Ascending aorta (tissue), 2 donors: Measurements from ENCODE around the gene ZNF746. TPM values are rescaled to one million over a fixed set of nuclear protein-coding genes. Genes with fewer than 3 reads are reported as not detected.

Experiments
- DNase-seq, 2 donors: peaks; one replicate each; pipeline ENCODE4 v3.0.0-alpha.2; 2019; ENCODE audit warnings: low spot score in 2 of 2
- H3K27ac ChIP-seq, 2 donors: fragments of 200-600 bp; sonication (generic); one replicate each; pipeline ENCODE4 v1.5.1; 2016 to 2017; ENCODE audit warnings: mild to moderate bottlenecking in 1 of 2
- H3K27me3 ChIP-seq: fragments of 200-600 bp; sonication (generic); one replicate; pipeline ENCODE4 v1.5.1; 2017
- H3K36me3 ChIP-seq, 2 donors: fragments of 200-600 bp; sonication (generic); one replicate each; pipeline ENCODE4 v1.5.1; 2016
- H3K4me1 ChIP-seq, 2 donors: fragments of 200-600 bp; sonication (generic); one replicate each; pipeline ENCODE4 v1.5.1; 2016 to 2017; ENCODE audit warnings: mild to moderate bottlenecking in 1 of 2
- H3K4me3 ChIP-seq, 2 donors: fragments of 200-600 bp; sonication (generic); one replicate each; pipeline ENCODE4 v1.5.1; 2016 to 2017; ENCODE audit warnings: mild to moderate bottlenecking in 1 of 2
- H3K9me3 ChIP-seq, 2 donors: fragments of 200-600 bp; sonication (generic); one replicate each; pipeline ENCODE4 v1.5.1; 2016
- intact Hi-C: fragments of 100-400 bp; cut with DNase I; formaldehyde crosslinking; loops from one replicate; pipeline ENCODE4 v1.15.1; 2023
- total RNA-seq: library from RNA; depleted of rRNA; stranded (reverse); fragments of >200 nt; gene quantifications from one replicate; pipeline ENCODE4 v1.1.0, GENCODE V29; 2016
- TF ChIP-seq, protein P1 (sequence below), 3 experiments: fragments of 200-600 bp in 2 of 3; fragments of 450-650 bp in 1 of 3; sonication (generic) in 2 of 3; IDR thresholded peaks; one replicate each; pipeline ENCODE4 v1.5.1; 2016 to 2019; ENCODE audit warnings: antibody characterized with exemption in 3 of 3, mild to moderate bottlenecking in 1 of 3, moderate library complexity in 1 of 3

ZNF746 gene
- total RNA-seq, 1 donor from 2014 or later: 27.5 TPM

GRCh38 chr7:149490083-149490760 is 7.4 kb downstream of the ZNF746 start:
- H3K9me3 ChIP-seq: no peaks in the 10 kb centered on the region
- TF ChIP-seq, protein P1, sequence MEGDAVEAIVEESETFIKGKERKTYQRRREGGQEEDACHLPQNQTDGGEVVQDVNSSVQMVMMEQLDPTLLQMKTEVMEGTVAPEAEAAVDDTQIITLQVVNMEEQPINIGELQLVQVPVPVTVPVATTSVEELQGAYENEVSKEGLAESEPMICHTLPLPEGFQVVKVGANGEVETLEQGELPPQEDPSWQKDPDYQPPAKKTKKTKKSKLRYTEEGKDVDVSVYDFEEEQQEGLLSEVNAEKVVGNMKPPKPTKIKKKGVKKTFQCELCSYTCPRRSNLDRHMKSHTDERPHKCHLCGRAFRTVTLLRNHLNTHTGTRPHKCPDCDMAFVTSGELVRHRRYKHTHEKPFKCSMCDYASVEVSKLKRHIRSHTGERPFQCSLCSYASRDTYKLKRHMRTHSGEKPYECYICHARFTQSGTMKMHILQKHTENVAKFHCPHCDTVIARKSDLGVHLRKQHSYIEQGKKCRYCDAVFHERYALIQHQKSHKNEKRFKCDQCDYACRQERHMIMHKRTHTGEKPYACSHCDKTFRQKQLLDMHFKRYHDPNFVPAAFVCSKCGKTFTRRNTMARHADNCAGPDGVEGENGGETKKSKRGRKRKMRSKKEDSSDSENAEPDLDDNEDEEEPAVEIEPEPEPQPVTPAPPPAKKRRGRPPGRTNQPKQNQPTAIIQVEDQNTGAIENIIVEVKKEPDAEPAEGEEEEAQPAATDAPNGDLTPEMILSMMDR (IDR thresholded peaks at IDR 0.05): no peak
- no peak overlapping the region for H3K4me3 ChIP-seq
- H3K4me1 ChIP-seq: peaks cover 0 to 3% of the 10 kb centered on the region in 2 donors
- intact Hi-C loops: loop anchor here (10.0 kb wide), 2 partner anchors 205 to 255 kb away; partner anchors contain the start of gene ZNF212
- no peaks in the 10 kb centered on the region for H3K27me3 ChIP-seq
- no peak overlapping the region for H3K27ac ChIP-seq
- H3K36me3 ChIP-seq: peaks cover 50 to 79% of the 10 kb centered on the region in 2 donors
- no peak for DNase-seq

DNA sequence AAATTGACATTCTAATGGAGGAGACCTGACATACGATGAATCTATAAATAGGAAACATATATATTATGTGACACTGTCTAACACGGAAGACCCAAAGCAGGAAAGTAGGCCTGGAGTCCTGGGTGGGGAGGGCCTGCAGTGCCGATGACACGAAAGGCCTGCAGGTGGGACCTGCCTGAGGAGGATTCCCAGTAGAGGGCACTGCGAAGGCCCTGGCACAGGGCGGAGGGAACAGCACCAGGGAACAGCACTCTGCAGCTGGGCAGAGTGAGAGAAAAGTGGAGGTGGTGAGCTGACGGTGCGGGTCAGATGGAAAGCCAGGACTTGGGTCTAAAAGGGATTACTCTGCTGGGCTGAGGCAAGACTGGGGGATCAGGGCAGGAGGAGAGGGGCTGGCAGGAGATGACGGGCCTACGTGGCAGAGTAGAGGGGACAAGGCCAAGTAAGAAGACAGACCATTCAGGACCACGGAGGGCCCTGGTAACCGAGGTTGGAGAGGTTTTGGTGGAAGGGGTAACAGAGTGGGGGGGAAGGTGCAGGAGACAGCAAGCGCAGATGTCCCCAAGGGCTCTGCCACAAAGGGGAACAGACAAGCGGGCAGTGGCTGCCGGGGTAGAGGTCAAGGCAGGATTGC is 8.1 kb downstream of the ZNF746 start:
- Histone ChIP-seq H3K27me3 (no peaks in the 10 kb centered on the region), H3K9me3 (no peaks in the 10 kb centered on the region), H3K4me1 (no peaks in the 10 kb centered on the region), H3K4me3 (no peak overlapping the region), H3K36me3 (peaks cover 50 to 82% of the 10 kb centered on the region in 2 donors), H3K27ac (no peak overlapping the region)
- intact Hi-C loops: loop anchor here (10.0 kb wide), 2 partner anchors 205 to 255 kb away; partner anchors contain the start of gene ZNF212
- TF ChIP-seq, protein P1 (IDR thresholded peaks at IDR 0.05): peak in 1 of 3 experiments; percentile 6
- DNase-seq: no peak

DNA sequence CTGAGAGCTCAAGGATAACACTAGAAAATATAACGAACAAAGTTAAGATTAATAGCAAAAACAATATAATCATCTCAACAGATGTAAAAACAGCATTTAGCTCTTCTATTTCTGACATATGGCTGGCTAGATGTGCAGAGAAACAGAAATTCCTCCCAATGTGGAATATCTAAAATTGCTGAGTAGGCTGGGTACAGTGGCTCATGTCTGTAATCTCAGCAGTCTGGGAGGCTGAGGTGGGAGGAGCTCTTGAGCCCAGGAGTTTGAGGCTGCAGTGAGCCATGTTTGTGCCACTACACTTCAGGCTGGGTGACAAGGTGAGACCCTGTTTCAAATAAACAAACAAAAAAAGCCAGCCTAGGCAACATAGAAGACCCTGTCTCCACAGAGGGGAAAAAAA is 18.0 kb downstream of the ZNF746 start:
- intact Hi-C loops: no loop called here
- Histone ChIP-seq H3K27ac (no peak overlapping the region), H3K4me1 (no peaks in the 10 kb centered on the region), H3K9me3 (no peaks in the 10 kb centered on the region), H3K27me3 (no peaks in the 10 kb centered on the region), H3K36me3 (peaks cover 33 to 41% of the 10 kb centered on the region in 2 donors), H3K4me3 (no peak overlapping the region)
- TF ChIP-seq, protein P1 (IDR thresholded peaks at IDR 0.05): no peak
- no peak for DNase-seq

DNA sequence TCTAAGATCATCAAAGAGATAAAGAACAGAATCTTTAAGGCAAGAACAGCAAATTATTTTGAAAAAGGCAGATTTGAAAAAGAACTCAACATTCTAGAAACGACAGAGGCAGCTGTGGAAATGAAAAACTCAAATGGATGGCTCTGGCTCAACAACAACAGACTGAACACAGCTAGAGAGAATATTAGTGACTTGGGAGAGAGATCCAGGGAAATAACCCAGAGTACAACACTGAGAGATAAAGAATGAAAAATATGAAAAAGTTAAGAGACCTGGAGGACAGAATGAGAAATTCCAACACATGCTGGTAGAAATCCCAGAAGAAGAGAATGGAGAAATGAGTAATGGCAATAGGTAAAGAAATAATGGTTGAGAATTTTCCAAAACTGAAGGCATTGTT is 18.9 kb downstream of the ZNF746 start:
- H3K36me3 ChIP-seq: peaks cover 41 to 49% of the 10 kb centered on the region in 2 donors

DNA sequence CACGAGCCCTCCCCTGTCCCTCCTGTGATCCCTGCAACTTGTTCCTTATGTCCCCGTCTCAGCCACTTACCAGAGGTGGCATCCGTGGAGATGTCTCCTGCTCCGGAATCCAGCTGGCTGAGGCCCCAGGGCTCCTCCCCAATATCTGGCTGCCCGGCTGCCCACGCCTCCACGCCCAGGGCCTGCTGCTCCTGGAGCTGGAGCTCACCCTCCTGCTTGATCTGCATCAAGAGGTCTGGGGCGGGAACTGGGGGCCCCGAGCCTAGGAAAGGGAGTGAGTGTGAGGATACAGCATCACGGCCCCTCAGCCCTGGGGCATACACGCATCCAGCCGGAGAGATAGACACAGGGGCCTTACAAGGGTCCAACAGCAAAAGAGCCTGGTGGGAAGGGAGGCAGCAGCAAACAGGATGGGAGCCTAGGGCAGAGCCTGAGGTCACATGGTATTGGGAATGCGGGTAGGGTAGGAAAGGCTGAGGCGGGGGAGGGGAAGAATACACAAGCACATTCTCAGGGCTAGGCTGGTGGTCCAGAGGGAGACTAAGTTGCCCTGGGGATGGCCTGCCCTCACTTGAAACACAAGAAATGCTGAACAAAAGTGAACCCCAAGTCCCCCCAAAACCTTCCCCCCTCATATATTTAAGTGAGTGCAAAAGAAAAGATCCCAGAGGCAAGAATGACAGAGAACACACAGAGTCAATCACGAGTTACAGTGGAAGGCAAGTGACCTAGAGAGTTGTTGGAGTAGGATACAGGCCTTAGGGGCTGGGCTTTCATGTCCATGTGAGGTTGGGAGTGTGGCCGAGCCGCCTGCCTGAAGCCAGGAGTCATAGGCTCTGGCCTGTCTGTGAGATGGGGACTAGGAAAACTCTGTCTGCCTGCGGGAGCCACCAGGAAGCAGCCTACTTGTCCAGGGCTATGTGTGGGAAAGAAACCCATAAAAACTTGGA is 19.8 kb downstream of the ZNF746 start:
- peaks cover 51 to 54% of the 10 kb centered on the region in 2 donors for H3K36me3 ChIP-seq
- intact Hi-C loops: no loop called here

More for the DNA sequence above, 18.9 kb downstream of the ZNF746 start:
- intact Hi-C loops: no loop called here
- Histone ChIP-seq H3K4me1 (no peaks in the 10 kb centered on the region), H3K4me3 (no peak overlapping the region), H3K27me3 (no peaks in the 10 kb centered on the region), H3K27ac (no peak overlapping the region), H3K9me3 (no peaks in the 10 kb centered on the region)
- DNase-seq: no peak
- TF ChIP-seq, protein P1 (IDR thresholded peaks at IDR 0.05): no peak

More for the DNA sequence above, 19.8 kb downstream of the ZNF746 start:
- Histone ChIP-seq H3K27ac (no peak overlapping the region), H3K27me3 (no peaks in the 10 kb centered on the region), H3K4me3 (no peak overlapping the region), H3K4me1 (no peaks in the 10 kb centered on the region), H3K9me3 (no peaks in the 10 kb centered on the region)
- DNase-seq: no peak
- TF ChIP-seq, protein P1 (IDR thresholded peaks at IDR 0.05): no peak
